ENCODE data around the gene UTS2B. TPM values are rescaled to one million over a fixed set of nuclear protein-coding genes. Genes with fewer than 3 reads are reported as not detected.

The UTS2B gene
- polyA plus RNA-seq, 1 donor from 2014 or later, result 0.46 TPM

- Histone ChIP-seq H3K9ac (ENCODE audit: low read length) (no peak overlapping the region), H3K27ac (ENCODE audit: low read length) (no peak overlapping the region), H3K9me3 (ENCODE audit: low read length) (no peaks in the 10 kb centered on the region), H3F3A (ENCODE audit: insufficient read depth, low read length, poor library complexity, severe bottlenecking) (no peaks in the 10 kb centered on the region), H4K20me1 (ENCODE audit: insufficient read depth) (no peaks in the 10 kb centered on the region), H3K4me3 (ENCODE audit: low read length) (no peak overlapping the region), H2AFZ (ENCODE audit: low read depth, low read length) (no peak overlapping the region), H3K79me2 (replicated peaks; ENCODE audit: insufficient read depth, low read length) (peaks cover 100% of the 10 kb centered on the region), H3K36me3 (ENCODE audit: insufficient read depth, low read length) (no peaks in the 10 kb centered on the region), H3K27me3 (ENCODE audit: insufficient read depth, low read depth, low read length) (no peaks in the 10 kb centered on the region), H3K9me2 (ENCODE audit: insufficient read depth, low read length) (no peaks in the 10 kb centered on the region), H3K4me2 (ENCODE audit: low read length) (no peak overlapping the region)
- TF ChIP-seq RAD21 (conservative IDR thresholded peaks at IDR 0.05), result no peak
- TF ChIP-seq POLR2AphosphoS5 (IDR thresholded peaks at IDR 0.05), result no peak
- no peak for TF ChIP-seq MXI1 (conservative IDR thresholded peaks at IDR 0.05; ENCODE audit: poor library complexity, severe bottlenecking)
- no peak for TF ChIP-seq EP300 (conservative IDR thresholded peaks at IDR 0.05; ENCODE audit: poor library complexity, severe bottlenecking)
- TF ChIP-seq, protein P1, sequence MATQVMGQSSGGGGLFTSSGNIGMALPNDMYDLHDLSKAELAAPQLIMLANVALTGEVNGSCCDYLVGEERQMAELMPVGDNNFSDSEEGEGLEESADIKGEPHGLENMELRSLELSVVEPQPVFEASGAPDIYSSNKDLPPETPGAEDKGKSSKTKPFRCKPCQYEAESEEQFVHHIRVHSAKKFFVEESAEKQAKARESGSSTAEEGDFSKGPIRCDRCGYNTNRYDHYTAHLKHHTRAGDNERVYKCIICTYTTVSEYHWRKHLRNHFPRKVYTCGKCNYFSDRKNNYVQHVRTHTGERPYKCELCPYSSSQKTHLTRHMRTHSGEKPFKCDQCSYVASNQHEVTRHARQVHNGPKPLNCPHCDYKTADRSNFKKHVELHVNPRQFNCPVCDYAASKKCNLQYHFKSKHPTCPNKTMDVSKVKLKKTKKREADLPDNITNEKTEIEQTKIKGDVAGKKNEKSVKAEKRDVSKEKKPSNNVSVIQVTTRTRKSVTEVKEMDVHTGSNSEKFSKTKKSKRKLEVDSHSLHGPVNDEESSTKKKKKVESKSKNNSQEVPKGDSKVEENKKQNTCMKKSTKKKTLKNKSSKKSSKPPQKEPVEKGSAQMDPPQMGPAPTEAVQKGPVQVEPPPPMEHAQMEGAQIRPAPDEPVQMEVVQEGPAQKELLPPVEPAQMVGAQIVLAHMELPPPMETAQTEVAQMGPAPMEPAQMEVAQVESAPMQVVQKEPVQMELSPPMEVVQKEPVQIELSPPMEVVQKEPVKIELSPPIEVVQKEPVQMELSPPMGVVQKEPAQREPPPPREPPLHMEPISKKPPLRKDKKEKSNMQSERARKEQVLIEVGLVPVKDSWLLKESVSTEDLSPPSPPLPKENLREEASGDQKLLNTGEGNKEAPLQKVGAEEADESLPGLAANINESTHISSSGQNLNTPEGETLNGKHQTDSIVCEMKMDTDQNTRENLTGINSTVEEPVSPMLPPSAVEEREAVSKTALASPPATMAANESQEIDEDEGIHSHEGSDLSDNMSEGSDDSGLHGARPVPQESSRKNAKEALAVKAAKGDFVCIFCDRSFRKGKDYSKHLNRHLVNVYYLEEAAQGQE (IDR thresholded peaks at IDR 0.05; ENCODE audit: borderline replicate concordance), result no peak
- TF ChIP-seq TAF1 (IDR thresholded peaks at IDR 0.05; ENCODE audit: low read depth), result no peak
- TF ChIP-seq SMC3 (conservative IDR thresholded peaks at IDR 0.05; ENCODE audit: poor library complexity), result no peak
- TF ChIP-seq EZH2 (IDR thresholded peaks at IDR 0.05; ENCODE audit: borderline replicate concordance, insufficient read depth, low read length, poor library complexity, severe bottlenecking), result no peak
- TF ChIP-seq, protein P2, sequence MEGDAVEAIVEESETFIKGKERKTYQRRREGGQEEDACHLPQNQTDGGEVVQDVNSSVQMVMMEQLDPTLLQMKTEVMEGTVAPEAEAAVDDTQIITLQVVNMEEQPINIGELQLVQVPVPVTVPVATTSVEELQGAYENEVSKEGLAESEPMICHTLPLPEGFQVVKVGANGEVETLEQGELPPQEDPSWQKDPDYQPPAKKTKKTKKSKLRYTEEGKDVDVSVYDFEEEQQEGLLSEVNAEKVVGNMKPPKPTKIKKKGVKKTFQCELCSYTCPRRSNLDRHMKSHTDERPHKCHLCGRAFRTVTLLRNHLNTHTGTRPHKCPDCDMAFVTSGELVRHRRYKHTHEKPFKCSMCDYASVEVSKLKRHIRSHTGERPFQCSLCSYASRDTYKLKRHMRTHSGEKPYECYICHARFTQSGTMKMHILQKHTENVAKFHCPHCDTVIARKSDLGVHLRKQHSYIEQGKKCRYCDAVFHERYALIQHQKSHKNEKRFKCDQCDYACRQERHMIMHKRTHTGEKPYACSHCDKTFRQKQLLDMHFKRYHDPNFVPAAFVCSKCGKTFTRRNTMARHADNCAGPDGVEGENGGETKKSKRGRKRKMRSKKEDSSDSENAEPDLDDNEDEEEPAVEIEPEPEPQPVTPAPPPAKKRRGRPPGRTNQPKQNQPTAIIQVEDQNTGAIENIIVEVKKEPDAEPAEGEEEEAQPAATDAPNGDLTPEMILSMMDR (IDR thresholded peaks at IDR 0.05; ENCODE audit: poor library complexity, severe bottlenecking), result no peak
Observed at GRCh38 chr3:191336833-191337232, 6.5 kb upstream of the UTS2B start.

DNA sequence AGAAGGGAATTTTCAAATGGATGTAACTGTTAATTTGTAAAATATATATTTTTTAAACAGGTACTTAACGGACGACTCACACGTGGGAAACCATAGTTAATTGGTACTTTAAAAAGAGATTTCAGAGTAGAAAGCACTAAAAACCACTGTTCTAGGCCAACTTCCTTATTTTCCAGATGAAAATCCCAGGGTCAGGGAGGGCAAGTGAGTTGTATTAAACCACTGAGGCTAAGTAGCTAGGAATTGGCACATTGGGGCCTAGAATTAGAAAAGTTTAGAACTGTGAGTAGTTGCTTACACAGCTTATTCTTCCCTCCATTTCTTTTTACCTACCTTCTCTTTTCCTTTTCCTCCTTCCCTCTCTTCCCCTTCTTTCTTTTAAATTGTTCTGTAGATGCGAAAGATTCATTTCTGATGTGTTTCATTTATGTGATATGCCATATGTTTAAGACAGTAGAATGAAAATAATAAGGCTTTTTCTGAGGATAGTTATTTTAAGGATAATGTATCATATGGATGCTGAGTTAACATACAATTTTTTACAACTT, 4.1 kb upstream of the UTS2B start:
- H3K4me2 ChIP-seq (ENCODE audit: low read length), result no peak overlapping the region

More for the DNA sequence above, 4.1 kb upstream of the UTS2B start:
- Histone ChIP-seq H3K27ac (ENCODE audit: low read length) (no peak overlapping the region), H3K27me3 (ENCODE audit: insufficient read depth, low read depth, low read length) (no peaks in the 10 kb centered on the region), H2AFZ (ENCODE audit: low read depth, low read length) (no peak overlapping the region), H4K20me1 (ENCODE audit: insufficient read depth) (no peaks in the 10 kb centered on the region), H3K9me3 (ENCODE audit: low read length) (no peaks in the 10 kb centered on the region), H3F3A (ENCODE audit: insufficient read depth, low read length, poor library complexity, severe bottlenecking) (peaks cover 5% of the 10 kb centered on the region), H3K36me3 (ENCODE audit: insufficient read depth, low read length) (no peaks in the 10 kb centered on the region), H3K79me2 (replicated peaks; ENCODE audit: insufficient read depth, low read length) (peaks cover 100% of the 10 kb centered on the region), H3K9ac (ENCODE audit: low read length) (no peak overlapping the region), H3K9me2 (ENCODE audit: insufficient read depth, low read length) (no peaks in the 10 kb centered on the region), H3K4me3 (ENCODE audit: low read length) (no peak overlapping the region)
- no peak for TF ChIP-seq RAD21 (conservative IDR thresholded peaks at IDR 0.05)
- no peak for TF ChIP-seq MXI1 (conservative IDR thresholded peaks at IDR 0.05; ENCODE audit: poor library complexity, severe bottlenecking)
- TF ChIP-seq EP300 (conservative IDR thresholded peaks at IDR 0.05; ENCODE audit: poor library complexity, severe bottlenecking), result no peak
- TF ChIP-seq TAF1 (IDR thresholded peaks at IDR 0.05; ENCODE audit: low read depth), result no peak
- no peak for TF ChIP-seq EZH2 (IDR thresholded peaks at IDR 0.05; ENCODE audit: borderline replicate concordance, insufficient read depth, low read length, poor library complexity, severe bottlenecking)
- TF ChIP-seq, protein P1 (IDR thresholded peaks at IDR 0.05; ENCODE audit: borderline replicate concordance), result no peak
- TF ChIP-seq, protein P2 (IDR thresholded peaks at IDR 0.05; ENCODE audit: poor library complexity, severe bottlenecking), result no peak
- TF ChIP-seq SMC3 (conservative IDR thresholded peaks at IDR 0.05; ENCODE audit: poor library complexity), result no peak
- no peak for TF ChIP-seq POLR2AphosphoS5 (IDR thresholded peaks at IDR 0.05)

Data from neural cell (in vitro differentiated cells).